Upper lobe of right lung (tissue), 1 donor: ENCODE results near the gene TMEM267. TPM values are rescaled to one million over a fixed set of nuclear protein-coding genes. Genes with fewer than 3 reads are reported as not detected.

Experiments
- ATAC-seq: fragments of 200-7000 bp; cut with Tn5 transposase; one replicate; pipeline ENCODE4 v1.9.1; 2020; ENCODE audit warnings: mild to moderate bottlenecking, moderate library complexity
- DNase-seq: peaks from one replicate; pipeline ENCODE4 v3.0.0-alpha.2; 2020
- H3K27ac ChIP-seq: fragments of 200-600 bp; one replicate; pipeline ENCODE4 v1.8.0; 2022
- H3K27me3 ChIP-seq: fragments of 200-600 bp; one replicate; pipeline ENCODE4 v1.8.0; 2022; ENCODE audit warnings: mild to moderate bottlenecking
- H3K36me3 ChIP-seq: fragments of 200-600 bp; one replicate; pipeline ENCODE4 v1.8.0; 2022
- H3K4me1 ChIP-seq: fragments of 200-600 bp; one replicate; pipeline ENCODE4 v1.8.0; 2022
- H3K4me3 ChIP-seq: fragments of 200-600 bp; one replicate; pipeline ENCODE4 v1.8.0; 2022; ENCODE audit warnings: mild to moderate bottlenecking
- H3K9me3 ChIP-seq: fragments of 200-600 bp; one replicate; pipeline ENCODE4 v1.8.0; 2022
- CTCF ChIP-seq: fragments of 200-600 bp; IDR thresholded peaks from one replicate; pipeline ENCODE4 v1.8.0; 2022; ENCODE audit warnings: antibody characterized with exemption
- intact Hi-C: fragments of 100-400 bp; cut with DNase I; formaldehyde crosslinking; loops from one replicate; pipeline ENCODE4 v1.11.0; 2022
- total RNA-seq: library from RNA; stranded (reverse); fragmentation: NEBNext Ultra II Directional; extraction: Animal tissue kit (Norgen Biotek cat#: 25700); gene quantifications from one replicate; pipeline ENCODE4 v1.2.1, GENCODE V29; 2021
- donor health status: DM: no; HTN: yes; CAD: no; lungs with severe emphysema.

Gene TMEM267
- total RNA-seq, 1 donor from 2014 or later, result 12.0 TPM

DNA sequence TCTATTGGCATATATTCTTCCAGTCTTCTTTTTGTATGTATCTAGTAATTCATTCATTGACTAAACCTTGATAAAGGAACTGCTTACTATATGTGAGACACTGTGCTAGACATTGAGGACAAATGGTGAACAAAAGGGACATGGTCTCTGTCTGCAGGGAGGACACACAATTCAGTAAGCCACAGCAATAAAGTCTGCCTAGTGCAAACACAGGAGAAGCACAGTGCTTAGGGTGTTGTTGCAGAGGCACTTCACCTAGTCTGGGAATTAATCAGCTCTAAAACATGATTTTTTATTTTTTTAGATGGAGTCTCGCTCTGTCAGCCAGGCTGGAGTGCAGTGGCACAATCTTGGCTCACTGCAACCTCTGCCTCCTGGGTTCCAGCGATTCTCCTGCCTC is 65.1 kb downstream of the TMEM267 start:
- no peak for ATAC-seq
- Histone ChIP-seq H3K4me1 (peaks cover 4% of the 10 kb centered on the region), H3K27me3 (no peaks in the 10 kb centered on the region), H3K4me3 (no peak overlapping the region), H3K27ac (no peak overlapping the region), H3K36me3 (no peaks in the 10 kb centered on the region), H3K9me3 (no peaks in the 10 kb centered on the region)
- intact Hi-C loops, result no loop called here
- no peak for TF ChIP-seq CTCF
- DNase-seq, result no peak

DNA sequence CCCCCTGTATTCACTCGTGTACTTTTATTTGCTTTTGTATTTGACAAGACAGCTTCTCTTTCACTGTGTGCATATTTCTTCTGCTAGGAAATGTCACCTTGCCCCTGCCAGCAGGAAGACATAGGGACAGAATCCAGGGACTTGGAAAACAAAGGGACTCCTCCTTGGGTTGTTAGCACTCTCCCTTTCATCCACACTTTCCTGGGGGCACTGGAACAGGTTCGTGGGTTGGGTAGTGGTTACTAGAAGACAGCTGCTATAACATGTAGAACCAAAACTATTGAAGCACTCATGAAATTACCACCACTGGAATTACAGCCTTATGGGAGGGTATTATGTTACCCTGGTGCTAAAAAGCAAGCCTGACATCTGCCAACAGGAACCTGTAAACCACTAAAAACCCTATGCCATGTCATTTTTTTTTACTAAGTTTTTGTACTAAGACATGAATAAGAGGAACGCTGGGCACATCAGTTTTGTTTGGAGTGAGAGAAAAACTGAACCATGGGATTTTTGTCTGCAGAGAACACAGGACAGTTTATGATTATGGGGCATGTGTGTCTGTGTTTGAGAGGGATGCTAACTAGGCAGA is 66.8 kb downstream of the TMEM267 start:
- no peak for TF ChIP-seq CTCF
- no peak for ATAC-seq
- Histone ChIP-seq H3K27me3 (no peaks in the 10 kb centered on the region), H3K4me1 (peaks cover 4% of the 10 kb centered on the region), H3K4me3 (no peak overlapping the region), H3K36me3 (no peaks in the 10 kb centered on the region), H3K9me3 (no peaks in the 10 kb centered on the region), H3K27ac (no peak overlapping the region)
- intact Hi-C loops, result no loop called here
- DNase-seq, result no peak

GRCh38 chr5:43415935-43416802 is 67.5 kb downstream of the TMEM267 start:
- intact Hi-C loops, result no loop called here
- Histone ChIP-seq H3K4me3 (no peak overlapping the region), H3K36me3 (no peaks in the 10 kb centered on the region), H3K27me3 (no peaks in the 10 kb centered on the region), H3K27ac (no peak overlapping the region), H3K9me3 (no peaks in the 10 kb centered on the region), H3K4me1 (no peaks in the 10 kb centered on the region)
- DNase-seq (no peak), ATAC-seq (no peak)
- TF ChIP-seq CTCF, result no peak

DNA sequence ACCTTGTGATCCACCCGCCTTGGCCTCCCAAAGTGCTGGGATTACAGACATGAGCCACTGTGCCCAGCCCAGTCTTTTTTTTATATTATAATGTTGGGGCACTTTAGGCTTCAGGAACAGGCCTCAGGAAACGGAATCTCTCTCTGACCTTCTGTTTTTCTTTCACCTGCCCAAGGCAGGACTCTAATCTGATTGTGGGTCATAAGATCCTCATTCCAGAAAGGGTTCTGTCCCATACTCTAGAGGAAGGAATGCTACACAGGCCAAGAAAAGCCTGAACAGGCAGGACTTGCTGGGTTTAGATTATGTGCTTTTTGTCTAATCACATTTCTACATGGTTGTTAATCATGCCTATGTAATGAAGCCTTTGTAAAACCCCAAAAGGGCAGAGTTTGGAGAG is 69.7 kb downstream of the TMEM267 start:
- TF ChIP-seq CTCF, result no peak
- ATAC-seq (no peak), DNase-seq (no peak)
- intact Hi-C loops, result no loop called here
- Histone ChIP-seq H3K36me3 (no peaks in the 10 kb centered on the region), H3K27ac (no peak overlapping the region), H3K27me3 (no peaks in the 10 kb centered on the region), H3K4me1 (no peaks in the 10 kb centered on the region), H3K4me3 (no peak overlapping the region), H3K9me3 (no peaks in the 10 kb centered on the region)

GRCh38 chr5:43412644-43413043 is 71.0 kb downstream of the TMEM267 start:
- no peak for TF ChIP-seq CTCF
- H3K9me3 ChIP-seq, result no peaks in the 10 kb centered on the region
- intact Hi-C loops, result no loop called here
- no peak overlapping the region for H3K4me3 ChIP-seq
- no peaks in the 10 kb centered on the region for H3K36me3 ChIP-seq
- no peak overlapping the region for H3K27ac ChIP-seq
- no peak for ATAC-seq
- DNase-seq, result no peak
- no peaks in the 10 kb centered on the region for H3K27me3 ChIP-seq
- H3K4me1 ChIP-seq, result no peaks in the 10 kb centered on the region
